Activated naive CD8-positive, alpha-beta T cell treated with anti-CD3 and anti-CD28 coated beads, Interleukin-2, amount 50 U/mL, for 24 hours (primary cell): ENCODE data around the gene SSR1.

ENCODE experiments used
- ATAC-seq: fragments of 150-1000 bp; cut with Tn5 transposase; one replicate; pipeline ENCODE4 v1.10.0; 2021
- DNase-seq: peaks from one replicate; pipeline ENCODE4 v3.0.0; 2021
- H3K27ac Mint-ChIP-seq: one replicate; pipeline ENCODE4 v1.8.0; 2021; ENCODE audit warnings: mild to moderate bottlenecking, mixed read lengths
- H3K27me3 Mint-ChIP-seq: one replicate; pipeline ENCODE4 v1.8.0; 2021; ENCODE audit warnings: mixed read lengths
- H3K36me3 Mint-ChIP-seq: one replicate; pipeline ENCODE4 v1.8.0; 2021; ENCODE audit warnings: low read depth, mixed read lengths
- H3K4me1 Mint-ChIP-seq: one replicate; pipeline ENCODE4 v1.8.0; 2021; ENCODE audit warnings: mixed read lengths
- H3K4me3 Mint-ChIP-seq: one replicate; pipeline ENCODE4 v1.8.0; 2021; ENCODE audit warnings: mild to moderate bottlenecking, moderate library complexity, mixed read lengths
- H3K9me3 Mint-ChIP-seq: one replicate; pipeline ENCODE4 v1.8.0; 2021; ENCODE audit warnings: mixed read lengths

Gene SSR1

GRCh38 chr6:7236306-7237209 is 76.4 kb downstream of the SSR1 start:
- peaks cover 29% of the 10 kb centered on the region for H3K36me3 Mint-ChIP-seq
- peak overlapping the region; percentile 22 for H3K27ac Mint-ChIP-seq
- no peaks in the 10 kb centered on the region for H3K27me3 Mint-ChIP-seq
- no peak overlapping the region for H3K4me3 Mint-ChIP-seq
- ATAC-seq (no peak), DNase-seq (no peak)
- peaks cover 21% of the 10 kb centered on the region for H3K4me1 Mint-ChIP-seq
- no peaks in the 10 kb centered on the region for H3K9me3 Mint-ChIP-seq

GRCh38 chr6:7235712-7236305 is 77.2 kb downstream of the SSR1 start:
- no peak for ATAC-seq
- H3K9me3 Mint-ChIP-seq: no peaks in the 10 kb centered on the region
- peaks cover 32% of the 10 kb centered on the region for H3K36me3 Mint-ChIP-seq
- H3K4me3 Mint-ChIP-seq: no peak overlapping the region
- H3K27me3 Mint-ChIP-seq: no peaks in the 10 kb centered on the region
- H3K27ac Mint-ChIP-seq: peak overlapping the region; percentile 22
- DNase-seq: no peak
- H3K4me1 Mint-ChIP-seq: peaks cover 21% of the 10 kb centered on the region

- Mint-ChIP-seq H3K27me3 (no peaks in the 10 kb centered on the region), H3K4me1 (peaks cover 21% of the 10 kb centered on the region), H3K27ac (no peak overlapping the region), H3K36me3 (peaks cover 34% of the 10 kb centered on the region), H3K9me3 (no peaks in the 10 kb centered on the region), H3K4me3 (no peak overlapping the region)
- ATAC-seq (no peak), DNase-seq (no peak)
Measured at GRCh38 chr6:7234547-7234946, 78.5 kb downstream of the SSR1 start.

- Mint-ChIP-seq H3K4me3 (no peak overlapping the region), H3K36me3 (peaks cover 47% of the 10 kb centered on the region), H3K4me1 (peaks cover 18% of the 10 kb centered on the region), H3K9me3 (no peaks in the 10 kb centered on the region), H3K27ac (no peak overlapping the region), H3K27me3 (no peaks in the 10 kb centered on the region)
- no peak for DNase-seq
- ATAC-seq: no peak
Measured at GRCh38 chr6:7232351-7232750, 80.6 kb downstream of the SSR1 start.

GRCh38 chr6:7230956-7231713 is 81.9 kb downstream of the SSR1 start:
- Mint-ChIP-seq H3K9me3 (no peaks in the 10 kb centered on the region), H3K27ac (no peak overlapping the region), H3K36me3 (peaks cover 52% of the 10 kb centered on the region), H3K4me1 (peaks cover 13% of the 10 kb centered on the region), H3K4me3 (no peak overlapping the region), H3K27me3 (no peaks in the 10 kb centered on the region)
- no peak for DNase-seq
- ATAC-seq: no peak

- Mint-ChIP-seq H3K4me1 (peaks cover 6% of the 10 kb centered on the region), H3K27ac (no peak overlapping the region), H3K27me3 (no peaks in the 10 kb centered on the region), H3K4me3 (no peak overlapping the region), H3K36me3 (peaks cover 49% of the 10 kb centered on the region), H3K9me3 (no peaks in the 10 kb centered on the region)
- no peak for DNase-seq
- peak; percentile 17 for ATAC-seq
Measured at GRCh38 chr6:7230327-7230691, 82.7 kb downstream of the SSR1 start.

- ATAC-seq (no peak), DNase-seq (no peak)
- Mint-ChIP-seq H3K4me1 (peaks cover 5% of the 10 kb centered on the region), H3K36me3 (peaks cover 46% of the 10 kb centered on the region), H3K9me3 (no peaks in the 10 kb centered on the region), H3K27ac (no peak overlapping the region), H3K4me3 (no peak overlapping the region), H3K27me3 (no peaks in the 10 kb centered on the region)
Measured at GRCh38 chr6:7229376-7230326, 83.3 kb downstream of the SSR1 start.

- ATAC-seq (no peak), DNase-seq (no peak)
- no peak overlapping the region for H3K27ac Mint-ChIP-seq
- no peak overlapping the region for H3K4me3 Mint-ChIP-seq
- peaks cover 43% of the 10 kb centered on the region for H3K36me3 Mint-ChIP-seq
- no peaks in the 10 kb centered on the region for H3K9me3 Mint-ChIP-seq
- no peaks in the 10 kb centered on the region for H3K27me3 Mint-ChIP-seq
- peaks cover 2% of the 10 kb centered on the region for H3K4me1 Mint-ChIP-seq
Measured at GRCh38 chr6:7228662-7229375, 84.2 kb downstream of the SSR1 start.

GRCh38 chr6:7224731-7225130 is 88.3 kb downstream of the SSR1 start:
- Mint-ChIP-seq H3K27ac (peak overlapping the region; percentile 60), H3K9me3 (no peaks in the 10 kb centered on the region)
- ATAC-seq: no peak

GRCh38 chr6:7222197-7222596 is 90.8 kb downstream of the SSR1 start:
- ATAC-seq (no peak), DNase-seq (no peak)
- Mint-ChIP-seq H3K27ac (no peak overlapping the region), H3K27me3 (no peaks in the 10 kb centered on the region), H3K36me3 (peaks cover 33% of the 10 kb centered on the region), H3K4me1 (peaks cover 9% of the 10 kb centered on the region), H3K9me3 (no peaks in the 10 kb centered on the region), H3K4me3 (no peak overlapping the region)

More at GRCh38 chr6:7224731-7225130, 88.3 kb downstream of the SSR1 start:
- peaks cover 3% of the 10 kb centered on the region for H3K4me1 Mint-ChIP-seq
- no peaks in the 10 kb centered on the region for H3K27me3 Mint-ChIP-seq
- H3K4me3 Mint-ChIP-seq: no peak overlapping the region
- H3K36me3 Mint-ChIP-seq: peaks cover 41% of the 10 kb centered on the region
- no peak for DNase-seq

- H3K4me1 Mint-ChIP-seq: peaks cover 12% of the 10 kb centered on the region
- peak overlapping the region; percentile 75 for H3K27ac Mint-ChIP-seq
- H3K4me3 Mint-ChIP-seq: no peak overlapping the region
- DNase-seq (peak; percentile 55), ATAC-seq (peak; percentile 91)
- peaks cover 44% of the 10 kb centered on the region for H3K36me3 Mint-ChIP-seq
- no peaks in the 10 kb centered on the region for H3K27me3 Mint-ChIP-seq
- no peaks in the 10 kb centered on the region for H3K9me3 Mint-ChIP-seq
Measured at GRCh38 chr6:7219310-7219709, 93.7 kb downstream of the SSR1 start.

- Mint-ChIP-seq H3K4me1 (peaks cover 12% of the 10 kb centered on the region), H3K27ac (no peak overlapping the region), H3K27me3 (no peaks in the 10 kb centered on the region), H3K9me3 (no peaks in the 10 kb centered on the region), H3K4me3 (no peak overlapping the region), H3K36me3 (peaks cover 46% of the 10 kb centered on the region)
- ATAC-seq: no peak
- no peak for DNase-seq
Measured at GRCh38 chr6:7218406-7218988, 94.5 kb downstream of the SSR1 start.
